Keratinocyte (primary cell): ENCODE measurements around the gene CRNN. TPM values are rescaled to one million over a fixed set of nuclear protein-coding genes. Genes with fewer than 3 reads are reported as not detected.

Experiments
- DNase-seq: peaks from one replicate; pipeline ENCODE4 v3.0.0-alpha.2; 2011; ENCODE audit warnings: low read depth, missing footprints, low spot score
- FAIRE-seq: peaks from 2 replicates; lab custom pipeline; 2011; peaks lifted over from hg19 to GRCh38; lab: Jason Lieb, UNC
- H2AFZ ChIP-seq: 2 replicates; pipeline ENCODE4 v1.6.0; 2012; ENCODE audit warnings: low read length, control low read depth, inconsistent platforms; ENCODE audit not compliant: control insufficient read depth
- H3K27ac ChIP-seq: 2 replicates; pipeline ENCODE4 v1.5.1; 2011; ENCODE audit warnings: low read length; ENCODE audit not compliant: control insufficient read depth, insufficient read depth
- H3K27me3 ChIP-seq: 3 replicates; pipeline ENCODE4 v1.6.0; 2011; ENCODE audit warnings: low read length; ENCODE audit not compliant: control insufficient read depth, insufficient read depth; ENCODE audit errors: extremely low read depth
- H3K36me3 ChIP-seq, 2 experiments: 2 replicates in 1 of 2; 3 replicates in 1 of 2; pipeline ENCODE4 v1.5.1; 2011; ENCODE audit warnings: low read length in 2 of 2, mild to moderate bottlenecking in 1 of 2; ENCODE audit not compliant: control insufficient read depth in 2 of 2, insufficient read depth in 2 of 2; ENCODE audit errors: extremely low read depth in 1 of 2
- H3K4me1 ChIP-seq: 3 replicates; pipeline ENCODE4 v1.5.1; 2011; ENCODE audit warnings: low read length; ENCODE audit not compliant: control insufficient read depth, insufficient read depth; ENCODE audit errors: extremely low read depth
- H3K4me2 ChIP-seq: 3 replicates; pipeline ENCODE4 v1.6.0; 2011; ENCODE audit warnings: low read depth, low read length; ENCODE audit not compliant: control insufficient read depth, insufficient read depth; ENCODE audit errors: extremely low read depth
- H3K4me3 ChIP-seq, 3 experiments: fragments of 200-600 bp in 1 of 3; sonication (generic) in 1 of 3; 2 replicates in 2 of 3; 3 replicates in 1 of 3; pipeline ENCODE4 v1.5.1; 2011 to 2016; ENCODE audit warnings: low read length in 3 of 3, mild to moderate bottlenecking in 3 of 3, control low read depth in 2 of 3, inconsistent platforms in 1 of 3, low read depth in 1 of 3, mixed read lengths in 1 of 3, mixed run types in 1 of 3, moderate library complexity in 1 of 3; ENCODE audit not compliant: control insufficient read depth in 2 of 3, insufficient read depth in 2 of 3; ENCODE audit errors: extremely low read depth in 1 of 3
- H3K79me2 ChIP-seq: 2 replicates; pipeline ENCODE4 v1.6.0; 2012; ENCODE audit warnings: low read length; ENCODE audit not compliant: control insufficient read depth, insufficient read depth
- H3K9ac ChIP-seq: 3 replicates; pipeline ENCODE4 v1.6.0; 2011; ENCODE audit warnings: low read length; ENCODE audit not compliant: control insufficient read depth, insufficient read depth; ENCODE audit errors: extremely low read depth
- H3K9me1 ChIP-seq: 3 replicates; pipeline ENCODE4 v1.6.0; 2011; ENCODE audit warnings: low read length; ENCODE audit not compliant: control insufficient read depth, insufficient read depth; ENCODE audit errors: extremely low read depth
- H3K9me3 ChIP-seq: 2 replicates; pipeline ENCODE4 v1.5.1; 2012; ENCODE audit warnings: low read depth, low read length; ENCODE audit not compliant: control insufficient read depth
- H4K20me1 ChIP-seq: 3 replicates; pipeline ENCODE4 v1.6.0; 2011; ENCODE audit warnings: low read length; ENCODE audit not compliant: control insufficient read depth, insufficient read depth; ENCODE audit errors: extremely low read depth
- EZH2 ChIP-seq: IDR thresholded peaks from one replicate; pipeline ENCODE4 v1.6.1; 2012; ENCODE audit warnings: inconsistent platforms, mild to moderate bottlenecking, low read length, moderate library complexity
- dilution Hi-C: fragments of 300-500 bp; cut with MboI; formaldehyde crosslinking; loops from one replicate; pipeline ENCODE4 v1.7.0; 2020; ENCODE audit warnings: low sequenced_read_pairs; ENCODE audit not compliant: extremely low pct_ligation_motif_present
- polyA plus RNA-seq, 5 experiments: library from polyadenylated mRNA; depleted of rRNA in 3 of 5; stranded (reverse) in 3 of 5; stranded (forward) in 1 of 5; unstranded in 1 of 5; fragments of >200 nt; gene quantifications; 1 replicate in 1 of 5; 2 replicates in 3 of 5; 3 replicates in 1 of 5; pipeline versions ENCODE4 v1.2.1 to v1.2.3, GENCODE V29; 2011 to 2012; ENCODE audit warnings: missing spikeins in 2 of 5, low read depth in 1 of 5, low replicate concordance in 1 of 5
- TF ChIP-seq, protein P1 (sequence below), 3 experiments: IDR thresholded peaks in 1 of 3; conservative IDR thresholded peaks in 1 of 3; optimal IDR thresholded peaks in 1 of 3; 2 replicates in 2 of 3; 3 replicates in 1 of 3; pipeline versions ENCODE3 to v1.5.1; 2011; ENCODE audit warnings: low read length in 3 of 3, mild to moderate bottlenecking in 3 of 3, moderate library complexity in 2 of 3, control low read depth in 1 of 3, inconsistent platforms in 1 of 3; ENCODE audit not compliant: insufficient read depth in 2 of 3; ENCODE audit errors: extremely low read depth in 1 of 3

Gene CRNN
- polyA plus RNA-seq, 1 donor (not counting 4 experiments of a cell fraction or from before 2014, with no cell fraction given) = 0.05 TPM

DNA sequence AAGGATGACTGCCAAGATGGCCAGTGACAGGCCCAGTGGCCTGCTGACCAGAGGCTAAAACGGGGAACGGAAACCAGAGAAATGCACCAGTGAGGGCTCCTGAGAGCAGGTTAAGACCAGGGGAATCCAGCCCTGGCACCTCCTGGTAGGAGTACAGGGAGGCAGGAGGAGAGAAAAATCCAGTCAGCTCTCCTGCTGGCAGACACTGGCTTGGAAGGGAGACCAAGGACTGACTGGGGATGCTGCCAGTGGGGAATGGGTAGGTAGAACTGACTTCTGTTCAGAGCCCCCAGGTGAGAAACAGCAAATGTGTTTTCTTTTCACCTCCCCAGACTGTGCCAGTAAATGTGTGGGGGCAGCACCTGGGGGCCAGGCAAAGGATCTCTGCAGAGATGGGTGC lies 27.7 kb upstream of the CRNN start:
- Histone ChIP-seq H3K27ac (no peak overlapping the region), H3K4me3 (no peak overlapping the region), H3K79me2 (no peaks in the 10 kb centered on the region), H3K36me3 (no peaks in the 10 kb centered on the region), H3K9ac (no peak overlapping the region), H3K27me3 (no peaks in the 10 kb centered on the region), H3K9me1 (no peaks in the 10 kb centered on the region), H2AFZ (no peak overlapping the region), H3K9me3 (no peaks in the 10 kb centered on the region), H3K4me1 (peaks cover 30% of the 10 kb centered on the region), H3K4me2 (no peak overlapping the region), H4K20me1 (no peaks in the 10 kb centered on the region)
- TF ChIP-seq, protein P1, sequence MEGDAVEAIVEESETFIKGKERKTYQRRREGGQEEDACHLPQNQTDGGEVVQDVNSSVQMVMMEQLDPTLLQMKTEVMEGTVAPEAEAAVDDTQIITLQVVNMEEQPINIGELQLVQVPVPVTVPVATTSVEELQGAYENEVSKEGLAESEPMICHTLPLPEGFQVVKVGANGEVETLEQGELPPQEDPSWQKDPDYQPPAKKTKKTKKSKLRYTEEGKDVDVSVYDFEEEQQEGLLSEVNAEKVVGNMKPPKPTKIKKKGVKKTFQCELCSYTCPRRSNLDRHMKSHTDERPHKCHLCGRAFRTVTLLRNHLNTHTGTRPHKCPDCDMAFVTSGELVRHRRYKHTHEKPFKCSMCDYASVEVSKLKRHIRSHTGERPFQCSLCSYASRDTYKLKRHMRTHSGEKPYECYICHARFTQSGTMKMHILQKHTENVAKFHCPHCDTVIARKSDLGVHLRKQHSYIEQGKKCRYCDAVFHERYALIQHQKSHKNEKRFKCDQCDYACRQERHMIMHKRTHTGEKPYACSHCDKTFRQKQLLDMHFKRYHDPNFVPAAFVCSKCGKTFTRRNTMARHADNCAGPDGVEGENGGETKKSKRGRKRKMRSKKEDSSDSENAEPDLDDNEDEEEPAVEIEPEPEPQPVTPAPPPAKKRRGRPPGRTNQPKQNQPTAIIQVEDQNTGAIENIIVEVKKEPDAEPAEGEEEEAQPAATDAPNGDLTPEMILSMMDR (optimal IDR thresholded peaks at IDR 0.05 in 1 of 3, IDR thresholded peaks at IDR 0.05 in 1 of 3, conservative IDR thresholded peaks at IDR 0.05 in 1 of 3; ENCODE audit: extremely low read depth in 1 of 3, insufficient read depth in 2 of 3, low read length in 3 of 3) = no peak
- FAIRE-seq (no peak), DNase-seq (no peak)
- dilution Hi-C loops = no loop called here

DNA sequence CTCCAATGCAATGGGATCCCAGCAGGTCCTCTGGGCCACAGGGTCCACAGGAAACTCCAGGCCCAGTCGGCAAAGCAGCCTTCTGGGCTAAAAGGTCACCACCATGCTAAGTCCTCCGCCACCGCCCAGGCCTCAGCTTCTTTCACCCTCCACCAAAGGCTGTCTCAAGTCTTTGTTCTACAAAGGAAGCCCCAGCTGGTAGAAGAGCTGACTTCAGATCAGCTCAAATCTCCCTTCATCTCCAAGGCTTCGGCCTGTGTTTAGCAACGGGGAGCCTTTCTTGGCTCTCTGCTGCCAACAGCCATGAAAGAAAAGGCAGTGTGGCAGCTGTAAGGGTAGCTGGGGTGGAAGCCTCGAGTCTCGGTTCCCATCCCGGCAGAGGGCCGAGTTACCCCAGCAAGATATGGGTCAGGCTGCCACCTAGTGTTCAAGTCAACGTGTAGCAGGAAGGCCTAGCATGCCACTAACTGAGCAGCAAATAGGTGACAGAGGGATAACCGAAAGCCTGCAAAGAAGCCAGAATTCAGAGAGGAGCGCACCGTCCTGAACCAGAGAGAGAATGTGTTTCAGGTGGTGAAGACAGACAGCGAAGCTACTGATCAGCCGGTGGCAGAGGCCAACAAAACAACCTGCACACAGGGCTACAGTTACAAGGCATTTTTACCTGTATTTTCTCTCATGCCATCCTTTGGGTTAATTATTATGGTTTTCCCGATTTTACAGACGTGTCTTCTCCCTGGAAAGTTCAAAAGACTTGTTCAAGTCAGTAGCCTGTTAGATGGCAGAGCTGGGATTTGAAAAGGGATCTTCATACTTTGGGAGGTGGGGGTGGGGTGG lies 26.8 kb upstream of the CRNN start:
- H3K36me3 ChIP-seq = no peaks in the 10 kb centered on the region
- no peak for TF ChIP-seq EZH2
- TF ChIP-seq, protein P1 (optimal IDR thresholded peaks at IDR 0.05 in 1 of 3, IDR thresholded peaks at IDR 0.05 in 1 of 3, conservative IDR thresholded peaks at IDR 0.05 in 1 of 3; ENCODE audit: extremely low read depth in 1 of 3, insufficient read depth in 2 of 3, low read length in 3 of 3) = peak; percentile 87 to 99 (median 95)
- DNase-seq = no peak
- no peaks in the 10 kb centered on the region for H4K20me1 ChIP-seq
- no peaks in the 10 kb centered on the region for H3K27me3 ChIP-seq
- no peak overlapping the region for H3K4me3 ChIP-seq
- no peaks in the 10 kb centered on the region for H3K9me1 ChIP-seq
- H2AFZ ChIP-seq = peak overlapping the region; percentile 69
- H3K4me1 ChIP-seq = peaks cover 37% of the 10 kb centered on the region
- H3K27ac ChIP-seq = no peak overlapping the region
- no peak overlapping the region for H3K4me2 ChIP-seq
- H3K79me2 ChIP-seq = no peaks in the 10 kb centered on the region
- FAIRE-seq = peak; percentile 96
- no peaks in the 10 kb centered on the region for H3K9me3 ChIP-seq
- no peak overlapping the region for H3K9ac ChIP-seq
- dilution Hi-C loops = no loop called here
